GM19397 (cell line): Measurements from ENCODE around the gene GUCD1.
"Not testable (repeated sequence)": the region's sequence is repeated elsewhere in the genome, so short reads cannot be mapped to it uniquely, and the experiment has no call there.

Experiments
- ATAC-seq: cut with Tn5 transposase; IDR thresholded peaks from one replicate; pipeline ENCODE4 v1.9.1; 2021; ENCODE audit warnings: mild to moderate bottlenecking, moderate library complexity; ENCODE audit not compliant: unreplicated experiment

Gene GUCD1

GRCh38 chr22:24554313-24555164 is at the start of gene GUCD1:
Gene GUCD1, minus strand, starts transcription at chr22:24555138. Its CDS starts 147 bp downstream, at chr22:24554991.
- no peak for ATAC-seq

- ATAC-seq, result not testable (repeated sequence)
Measured at GRCh38 chr22:24603770-24604629, 49.1 kb upstream of the GUCD1 start.

- not testable (repeated sequence) for ATAC-seq
Measured at GRCh38 chr22:24602847-24603769, 48.2 kb upstream of the GUCD1 start, which contains the start of gene GGT1. Gene GGT1, plus strand, starts transcription at chr22:24603193. Its CDS starts 7,889 bp downstream, at chr22:24611082.

GRCh38 chr22:24602105-24602749 is 47.3 kb upstream of the GUCD1 start:
- ATAC-seq, result not testable (repeated sequence)

- no peak for ATAC-seq
Measured at GRCh38 chr22:24601217-24602104, 46.5 kb upstream of the GUCD1 start.

- not testable (repeated sequence) for ATAC-seq
Measured at GRCh38 chr22:24599958-24600715, 45.2 kb upstream of the GUCD1 start.

- no peak for ATAC-seq
Measured at GRCh38 chr22:24599514-24599913, 44.6 kb upstream of the GUCD1 start.

GRCh38 chr22:24597076-24597475 is 42.1 kb upstream of the GUCD1 start:
- not testable (repeated sequence) for ATAC-seq

GRCh38 chr22:24595863-24596262 is 40.9 kb upstream of the GUCD1 start:
- no peak for ATAC-seq

GRCh38 chr22:24595228-24595627 is 40.3 kb upstream of the GUCD1 start:
- ATAC-seq, result no peak

- ATAC-seq, result no peak
Measured at GRCh38 chr22:24594569-24595120, 39.7 kb upstream of the GUCD1 start.

GRCh38 chr22:24593836-24594568 is 39.1 kb upstream of the GUCD1 start:
- ATAC-seq, result no peak

GRCh38 chr22:24593559-24593835 is 38.6 kb upstream of the GUCD1 start:
- not testable (repeated sequence) for ATAC-seq

GRCh38 chr22:24592851-24593558 is 38.1 kb upstream of the GUCD1 start, which contains the start of gene LRRC75B:
Gene LRRC75B, minus strand, starts transcription at chr22:24593073. Its CDS starts 34 bp downstream, at chr22:24593039.
- ATAC-seq, result peak; percentile 63

- ATAC-seq, result peak; percentile 9
Measured at GRCh38 chr22:24592058-24592850, 37.3 kb upstream of the GUCD1 start.

GRCh38 chr22:24591286-24591830 is 36.4 kb upstream of the GUCD1 start:
- no peak for ATAC-seq
